Stimulated activated CD4-positive, alpha-beta T cell treated with anti-CD3 and anti-CD28 coated beads, Interleukin-12 subunit alpha, Interleukin-12 subunit beta, amount 100 ng/mL, for 48 hours (primary cell): Measurements from ENCODE around the gene FDXR.

Source experiments
- DNase-seq, 3 donors: peaks; one replicate each; pipeline ENCODE4 v3.0.0-alpha.2; 2020; ENCODE audit warnings: low read depth in 2 of 3, low spot score in 1 of 3

FDXR gene

DNA sequence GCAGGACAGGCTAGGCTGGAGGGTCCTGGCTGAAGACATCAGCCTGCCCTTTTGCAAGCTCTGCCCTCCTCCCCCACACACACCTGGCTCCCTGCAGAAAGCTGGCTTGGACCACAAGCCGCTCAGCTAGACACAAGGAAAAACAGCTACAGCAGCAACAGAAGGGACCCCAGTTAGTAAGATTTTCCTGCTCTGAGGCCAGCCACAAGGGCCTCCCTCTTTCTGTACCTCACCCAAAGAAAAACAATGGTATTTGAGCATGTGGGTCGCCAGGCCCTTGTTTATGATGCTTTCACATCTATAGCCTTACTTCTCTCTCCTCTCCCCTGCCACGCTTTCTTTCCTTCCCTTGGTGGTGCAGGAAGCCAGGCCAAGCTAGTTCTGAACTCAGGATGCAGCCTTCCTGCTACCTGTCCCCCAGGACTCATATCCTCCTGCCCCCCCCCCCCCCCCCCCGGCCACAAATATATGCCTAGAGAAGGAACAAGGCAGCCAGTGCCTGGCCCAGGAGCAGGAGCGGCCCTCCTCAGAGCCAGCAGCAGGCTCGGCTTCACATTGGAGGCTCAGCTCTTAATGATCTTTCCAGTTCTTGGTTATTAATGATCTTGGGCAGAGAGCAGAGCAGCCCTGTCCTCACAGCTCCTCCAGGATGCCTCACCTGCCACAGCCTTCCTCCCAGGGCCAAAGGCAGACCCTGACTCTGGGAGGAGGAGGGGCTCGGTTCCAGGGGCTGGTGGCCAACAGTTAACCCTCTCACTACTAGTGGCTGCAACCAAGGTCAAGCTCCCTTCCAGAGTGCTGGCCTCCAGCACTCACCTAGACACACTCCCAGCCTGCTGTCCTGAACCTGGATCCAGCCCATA, 32.6 kb downstream of the FDXR start:
- DNase-seq: no peak

DNA sequence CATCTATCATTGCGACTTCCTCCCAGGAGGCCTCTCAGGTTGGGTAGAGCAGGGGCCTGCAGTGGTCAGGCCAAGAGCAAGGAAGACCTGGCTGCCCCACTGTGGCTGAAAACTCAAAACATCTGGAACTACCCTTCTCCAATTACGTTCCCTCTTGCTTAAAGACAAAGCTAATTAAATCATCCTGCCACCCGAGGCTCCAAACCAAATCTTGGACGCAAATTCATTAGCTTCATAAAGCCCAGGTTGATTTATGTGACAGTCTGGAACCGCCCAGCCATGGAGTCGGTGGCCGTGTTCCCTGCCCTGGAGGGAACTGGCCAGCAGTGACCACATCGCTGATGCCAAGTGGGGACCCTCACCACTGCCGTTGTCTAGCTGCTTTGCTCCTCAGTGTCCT, 34.5 kb downstream of the FDXR start:
- no peak for DNase-seq

DNA sequence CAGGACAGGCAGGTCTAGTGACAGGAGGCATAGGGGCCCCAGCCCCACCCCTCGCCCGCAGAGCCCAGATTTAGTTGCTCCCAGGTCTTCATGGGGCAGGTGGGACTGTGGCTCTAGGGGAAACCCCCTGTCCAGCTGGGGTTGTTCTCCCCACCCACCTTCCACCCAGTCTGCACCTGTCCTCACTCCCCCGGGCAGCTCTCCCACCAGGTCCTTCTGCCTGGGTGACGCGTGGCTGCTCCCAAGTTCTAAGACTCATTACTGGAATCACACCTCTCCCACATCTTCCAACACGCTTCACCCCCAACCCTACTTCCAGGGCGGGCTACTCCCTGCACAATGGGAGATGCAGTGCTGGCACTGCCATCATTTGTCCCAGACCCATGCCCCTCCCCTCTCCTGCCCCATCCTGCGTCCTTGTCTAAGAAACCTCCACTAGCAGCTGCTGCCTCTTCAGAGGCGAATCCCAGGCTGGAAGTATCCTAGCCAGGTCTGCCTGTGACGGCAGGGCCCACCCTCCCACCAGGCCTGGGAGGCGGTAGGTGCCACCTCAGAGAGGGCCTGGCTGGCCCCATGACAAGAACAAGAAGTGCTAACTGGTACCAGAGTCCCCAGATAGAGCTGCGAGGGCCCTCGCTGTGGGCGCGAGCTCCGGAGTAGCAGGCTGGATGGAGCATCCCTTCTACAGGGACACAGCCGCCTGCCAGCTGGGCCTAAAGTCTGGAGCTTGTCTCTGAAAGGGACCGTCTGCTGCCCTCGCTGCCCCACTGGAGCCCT, 35.9 kb downstream of the FDXR start:
- DNase-seq: no peak

DNA sequence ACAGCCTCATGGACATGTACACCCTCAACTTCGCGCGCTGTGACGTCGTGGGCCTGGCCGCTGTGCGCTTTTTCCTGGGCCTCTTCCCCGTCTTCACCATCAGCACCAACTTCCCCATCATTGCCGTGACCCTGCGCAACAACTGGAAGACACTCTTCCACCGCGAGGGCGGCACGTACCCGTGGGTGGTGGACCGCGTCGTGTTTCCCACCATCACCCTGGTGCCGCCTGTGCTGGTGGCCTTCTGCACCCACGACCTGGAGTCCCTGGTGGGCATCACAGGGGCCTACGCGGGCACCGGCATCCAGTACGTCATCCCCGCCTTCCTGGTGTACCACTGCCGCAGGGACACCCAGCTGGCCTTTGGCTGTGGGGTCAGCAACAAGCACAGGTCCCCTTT, 36.6 kb downstream of the FDXR start:
- no peak for DNase-seq

DNA sequence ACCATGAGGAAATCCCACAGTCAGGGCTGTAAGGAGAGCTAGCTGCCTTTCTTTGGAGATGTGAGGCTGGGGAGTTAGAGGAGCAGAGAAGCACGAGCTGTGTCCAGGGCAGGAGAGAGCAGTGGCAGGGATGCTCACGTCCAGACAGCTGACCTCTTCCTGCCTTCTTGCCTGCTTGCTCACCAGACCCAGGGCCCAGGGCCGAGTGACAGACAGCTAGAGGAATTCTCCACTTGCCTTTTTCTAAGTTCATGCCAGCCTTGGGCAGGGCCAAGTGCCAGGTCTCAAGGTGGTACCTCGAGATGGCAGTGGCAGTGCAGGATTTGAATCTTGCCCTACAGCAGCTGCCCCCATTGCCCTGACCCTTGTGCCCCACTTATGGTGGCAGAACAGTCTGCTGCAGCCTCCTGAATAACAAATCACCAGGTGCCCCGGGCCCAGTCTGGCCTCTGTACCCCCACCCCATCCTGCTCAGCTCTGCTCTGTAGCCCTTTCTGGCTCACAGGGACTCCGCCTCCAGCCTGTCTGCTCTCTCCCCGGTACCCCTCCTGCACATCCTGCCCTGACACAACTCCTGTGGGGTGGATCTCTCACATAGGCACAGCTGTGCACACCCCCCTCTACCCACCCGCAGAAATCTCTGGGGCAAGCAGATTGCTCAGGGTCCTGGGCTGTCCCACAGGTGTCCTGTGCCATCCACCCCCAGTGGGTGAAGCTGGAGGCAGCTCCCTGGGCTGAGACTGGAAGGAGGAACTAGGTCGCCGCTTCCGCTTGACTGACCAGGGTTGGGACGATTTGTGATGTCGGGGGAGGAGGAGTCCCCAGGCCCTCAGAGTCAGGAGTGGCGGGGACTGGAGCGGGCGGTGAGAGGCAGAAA, 39.1 kb downstream of the FDXR start:
- no peak for DNase-seq

DNA sequence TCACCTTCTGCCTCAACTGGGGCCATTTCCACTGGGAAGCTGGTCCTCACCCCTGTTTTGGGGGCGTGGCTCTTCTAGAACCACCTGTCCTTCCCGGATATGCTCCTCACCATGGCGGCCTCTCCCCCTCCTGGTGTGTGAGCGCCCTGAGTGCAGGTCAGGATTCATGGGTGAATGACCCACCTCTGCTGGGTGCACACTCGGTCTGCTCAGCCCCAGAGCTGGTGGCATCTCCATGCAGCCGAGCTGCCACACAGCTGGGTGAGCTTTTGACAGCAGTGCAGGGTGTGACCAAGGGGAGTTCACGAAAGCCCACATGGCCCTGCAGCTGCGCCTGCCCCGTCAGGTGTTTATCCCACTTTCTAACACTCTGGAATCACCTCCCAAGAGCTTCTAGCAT, 40.4 kb downstream of the FDXR start:
- DNase-seq: no peak

DNA sequence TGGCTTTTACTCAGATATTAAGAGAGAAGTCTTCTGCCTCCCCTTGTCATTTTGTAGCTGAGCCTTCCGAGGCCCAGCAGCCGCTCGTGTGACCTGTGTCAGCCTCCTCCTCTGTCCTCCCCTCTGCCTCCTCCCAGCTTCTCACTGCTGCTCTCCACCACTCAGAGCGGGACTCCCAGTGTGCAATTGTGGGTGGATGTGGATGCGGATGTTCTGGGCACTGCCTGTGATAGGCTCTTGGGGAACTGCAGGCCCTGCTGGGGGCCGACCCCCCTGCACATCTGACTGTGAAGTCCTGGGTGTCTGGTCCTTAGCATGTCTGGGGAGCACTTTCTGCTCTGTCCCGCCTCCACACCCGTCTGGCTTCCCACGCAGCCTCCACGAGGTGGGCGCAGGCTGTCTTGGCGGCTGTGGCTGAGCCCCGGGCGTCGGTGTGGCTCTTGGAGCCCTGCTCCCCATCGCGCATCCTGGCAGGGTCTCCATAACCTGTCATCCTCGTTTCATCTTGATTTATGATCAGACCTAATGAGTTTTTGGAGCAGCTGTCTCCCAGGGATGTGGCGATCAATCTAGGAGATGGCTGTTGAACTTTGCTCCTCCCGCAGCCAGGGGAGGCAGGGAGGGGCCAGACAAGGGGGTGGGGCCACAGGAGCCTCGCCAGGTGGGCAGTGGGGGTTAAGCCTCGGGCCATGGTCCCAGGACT, 41.2 kb downstream of the FDXR start:
- no peak for DNase-seq

DNA sequence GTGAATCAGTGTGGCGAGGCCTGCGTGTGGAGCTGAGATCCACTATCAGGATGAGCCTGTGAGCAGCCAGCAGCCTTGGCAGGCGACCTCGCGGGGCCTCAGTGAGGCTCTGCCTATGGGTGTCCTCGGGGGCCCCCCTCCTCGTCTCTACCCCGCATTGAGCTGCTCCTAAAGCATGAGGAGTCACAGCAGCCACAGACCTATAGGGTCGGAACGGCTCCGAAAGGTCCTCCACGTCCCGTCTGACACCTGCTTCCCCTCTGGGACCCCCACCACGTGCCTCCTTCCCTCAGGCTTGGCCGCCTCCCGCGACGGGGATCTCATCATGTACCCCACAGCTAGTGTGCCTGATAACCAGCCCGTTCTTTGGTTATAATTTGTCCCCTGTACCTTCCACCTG, 41.9 kb downstream of the FDXR start:
- DNase-seq: no peak

DNA sequence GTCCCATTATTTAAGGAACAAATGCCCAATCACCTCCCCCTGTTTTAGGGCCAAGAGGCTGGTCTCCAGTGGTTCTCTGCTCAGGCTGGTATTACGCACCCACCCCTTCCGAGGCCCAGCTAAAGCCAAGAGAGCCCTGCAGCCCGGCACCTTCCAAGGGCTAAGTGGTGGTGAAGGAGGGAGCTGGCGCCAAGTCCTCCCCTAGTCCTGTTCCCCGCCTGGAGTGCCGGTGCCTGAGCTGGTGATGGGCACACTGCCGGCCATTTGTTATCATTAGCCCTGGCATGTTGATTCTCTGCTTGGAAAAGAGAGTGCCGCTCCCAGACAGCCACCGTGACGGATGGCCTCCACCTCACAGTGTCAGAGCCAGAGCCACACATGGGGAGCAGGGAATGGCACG, 45.0 kb downstream of the FDXR start:
- DNase-seq: no peak

DNA sequence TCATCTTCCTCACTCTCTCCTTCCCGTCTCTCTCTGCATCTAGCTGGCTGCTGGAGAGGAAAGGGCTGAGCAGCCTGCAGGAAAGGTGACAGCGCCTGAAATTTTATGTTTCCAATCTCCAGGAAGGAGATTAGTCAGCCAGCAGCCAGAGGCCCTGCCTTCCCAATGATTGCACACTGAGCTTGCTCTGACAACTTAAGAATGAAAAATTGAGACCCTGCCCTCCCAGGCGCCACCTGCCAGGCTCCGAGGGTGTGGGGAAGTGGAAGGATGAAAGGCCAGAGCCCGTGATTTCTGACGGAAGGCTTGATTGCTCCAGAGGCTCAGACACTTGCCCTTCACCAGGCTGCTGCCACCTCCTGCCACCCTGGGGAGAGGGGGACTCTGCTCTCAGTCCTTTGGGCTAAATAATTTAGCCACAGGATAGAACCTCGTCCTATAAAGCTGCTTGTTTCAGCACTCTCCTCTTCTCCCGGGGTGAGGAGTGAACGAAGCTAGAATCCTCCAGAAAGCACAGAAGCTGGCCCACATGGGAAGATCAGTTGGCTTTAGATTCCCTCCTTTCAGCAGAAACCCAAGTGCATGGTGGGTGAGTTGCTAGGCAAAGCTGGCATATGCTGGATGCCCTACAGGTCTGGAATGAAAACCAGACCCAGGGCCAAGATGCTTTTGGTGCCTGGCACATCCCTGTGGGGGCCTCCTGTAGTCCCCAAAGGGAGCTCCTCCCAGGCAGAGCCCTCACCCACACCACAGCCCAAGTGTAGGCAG, 46.7 kb downstream of the FDXR start:
- no peak for DNase-seq

DNA sequence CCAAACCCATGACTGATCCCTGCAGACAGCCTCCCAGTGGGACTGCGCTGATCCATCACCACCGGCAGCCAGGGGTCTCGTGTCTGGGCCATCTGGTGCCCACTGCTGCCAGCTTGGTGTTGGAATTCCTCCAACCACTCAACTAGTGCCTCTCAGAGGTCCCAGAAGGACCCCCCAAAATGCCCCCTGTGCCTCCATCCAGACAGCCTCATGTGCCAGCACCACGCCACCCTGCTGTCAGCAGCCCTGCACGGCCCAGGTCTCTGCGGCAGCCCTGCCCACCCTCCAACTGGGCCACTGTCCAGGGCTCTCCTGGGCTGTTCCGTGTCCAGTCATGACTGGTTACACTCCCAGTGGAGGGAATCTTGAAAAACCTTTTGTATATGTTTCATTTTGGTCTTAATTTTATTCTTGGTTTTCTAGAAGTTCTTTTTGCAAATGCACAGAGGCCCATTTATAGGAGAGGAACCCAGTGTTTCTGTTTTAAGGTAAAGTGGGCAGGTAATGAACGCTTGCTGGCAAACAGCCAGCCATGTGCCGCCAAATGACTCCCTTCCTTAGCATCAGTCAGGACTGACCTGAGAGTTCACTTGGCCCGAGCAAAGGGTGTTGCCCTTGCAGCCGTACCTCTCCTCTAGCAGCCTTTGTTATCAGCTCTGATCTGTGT, 47.7 kb downstream of the FDXR start:
- DNase-seq: no peak

DNA sequence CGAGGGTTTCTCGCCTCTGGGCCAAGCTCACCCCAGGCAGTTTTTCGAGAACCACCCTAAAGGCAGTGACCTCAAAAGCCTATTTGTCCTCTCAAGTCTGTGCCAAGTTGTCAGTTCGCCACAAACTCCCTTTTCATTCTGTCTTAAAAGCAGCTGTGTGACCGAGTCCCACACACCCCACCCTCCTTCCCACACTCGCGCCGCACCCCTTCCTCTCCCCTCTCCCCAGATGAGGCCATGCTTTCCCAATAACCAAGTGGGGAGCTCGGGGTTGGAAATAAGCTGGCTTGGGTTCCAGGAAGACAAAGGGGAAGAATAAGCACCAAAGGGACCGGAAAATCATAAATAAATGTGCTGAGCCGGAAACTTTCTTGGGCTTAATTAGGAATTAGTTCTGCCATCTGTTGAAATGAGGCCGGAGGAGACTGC, 49.8 kb downstream of the FDXR start:
- no peak for DNase-seq

DNA sequence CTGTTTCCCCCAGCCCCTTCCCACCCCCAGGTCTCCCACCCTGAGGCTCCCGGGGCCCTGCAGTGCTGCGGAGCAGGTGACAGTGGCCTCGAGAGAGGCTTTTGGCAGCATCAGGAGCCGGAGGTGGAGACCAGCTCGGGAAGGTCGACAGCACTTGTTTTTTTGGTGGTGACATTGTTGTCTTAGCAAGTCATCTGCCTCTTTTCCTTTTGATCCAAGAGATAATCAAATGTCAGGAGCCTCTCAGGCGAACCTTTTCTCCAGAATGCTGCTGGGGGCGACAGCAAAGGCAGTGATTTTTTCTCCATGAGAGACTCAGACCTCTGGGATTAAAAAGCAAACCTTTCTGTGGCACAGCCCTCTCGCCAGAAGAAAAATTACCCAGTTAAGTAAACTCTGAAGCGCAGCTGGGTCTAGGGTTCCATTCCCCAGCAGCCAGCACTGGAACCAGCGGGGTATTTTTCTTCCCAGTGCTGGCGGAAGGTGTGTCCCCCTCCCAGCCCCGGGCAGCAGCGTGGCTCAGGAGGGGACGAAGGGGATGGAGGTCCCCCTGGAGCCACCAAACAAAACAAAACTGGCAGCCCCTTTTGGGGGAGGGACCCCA, 50.4 kb downstream of the FDXR start:
- DNase-seq: no peak

DNA sequence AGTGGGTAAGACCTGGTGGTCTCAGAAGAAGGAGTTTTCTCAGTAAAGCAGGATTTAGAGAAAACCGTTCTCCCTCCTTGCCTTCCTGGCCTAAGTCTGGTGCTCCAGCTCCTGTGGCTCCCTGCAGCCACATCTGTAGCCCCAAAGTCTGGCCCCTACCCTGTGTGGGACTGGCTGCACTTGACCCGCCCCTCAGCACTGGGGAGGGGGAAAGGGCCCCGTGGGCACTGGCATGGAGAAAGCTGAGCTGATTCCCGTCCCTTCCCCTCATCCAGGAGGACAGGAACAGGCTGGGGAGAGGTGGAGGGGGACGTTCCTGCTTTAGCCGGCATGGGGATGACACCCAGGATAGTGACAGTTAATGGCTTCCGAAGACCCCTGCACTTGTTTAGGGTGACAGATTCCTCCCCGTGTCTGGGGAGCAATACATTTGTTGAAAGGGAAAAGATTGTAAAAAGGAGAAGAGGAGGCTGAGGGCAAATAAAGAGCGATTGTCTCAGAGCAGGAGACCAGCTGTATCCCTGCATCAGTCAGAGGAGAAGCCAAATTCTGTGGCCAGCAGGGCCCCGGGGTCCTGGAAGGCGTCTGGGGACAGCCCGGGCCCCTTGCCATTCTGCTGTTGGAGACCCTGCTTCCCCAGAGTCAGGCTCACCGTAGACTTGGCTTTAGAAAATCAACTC, 51.0 kb downstream of the FDXR start:
- no peak for DNase-seq

DNA sequence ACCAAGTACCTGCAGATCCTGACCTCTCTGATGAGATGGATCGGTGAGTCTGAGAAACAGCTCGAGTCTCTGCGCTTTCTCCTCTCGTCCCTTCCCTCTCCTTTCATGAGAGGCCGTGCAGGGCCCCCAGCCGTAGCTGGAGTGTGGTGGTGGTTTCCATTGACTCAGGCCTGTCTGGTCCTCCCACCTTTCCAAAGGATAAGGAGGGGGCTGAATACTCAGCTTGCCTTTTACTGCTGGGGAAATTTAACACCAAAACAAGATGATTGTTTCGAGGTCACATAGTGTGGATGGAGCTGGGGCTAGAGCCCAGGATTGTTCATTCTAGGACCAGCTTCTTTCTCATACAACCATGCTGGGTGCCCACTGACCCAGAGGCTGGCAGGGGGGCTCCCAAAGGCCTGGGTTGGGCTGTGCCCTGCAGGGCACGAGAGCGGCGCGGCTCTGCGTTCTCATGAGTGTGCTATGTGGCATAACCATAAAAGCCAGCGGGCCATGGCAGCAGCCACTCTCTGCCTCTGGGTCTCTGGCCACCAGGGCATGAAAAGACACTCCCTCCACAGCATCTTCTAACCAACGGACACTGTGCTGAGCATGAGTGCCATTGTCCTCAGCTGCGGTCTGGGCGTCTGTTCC, 52.9 kb downstream of the FDXR start:
- no peak for DNase-seq

DNA sequence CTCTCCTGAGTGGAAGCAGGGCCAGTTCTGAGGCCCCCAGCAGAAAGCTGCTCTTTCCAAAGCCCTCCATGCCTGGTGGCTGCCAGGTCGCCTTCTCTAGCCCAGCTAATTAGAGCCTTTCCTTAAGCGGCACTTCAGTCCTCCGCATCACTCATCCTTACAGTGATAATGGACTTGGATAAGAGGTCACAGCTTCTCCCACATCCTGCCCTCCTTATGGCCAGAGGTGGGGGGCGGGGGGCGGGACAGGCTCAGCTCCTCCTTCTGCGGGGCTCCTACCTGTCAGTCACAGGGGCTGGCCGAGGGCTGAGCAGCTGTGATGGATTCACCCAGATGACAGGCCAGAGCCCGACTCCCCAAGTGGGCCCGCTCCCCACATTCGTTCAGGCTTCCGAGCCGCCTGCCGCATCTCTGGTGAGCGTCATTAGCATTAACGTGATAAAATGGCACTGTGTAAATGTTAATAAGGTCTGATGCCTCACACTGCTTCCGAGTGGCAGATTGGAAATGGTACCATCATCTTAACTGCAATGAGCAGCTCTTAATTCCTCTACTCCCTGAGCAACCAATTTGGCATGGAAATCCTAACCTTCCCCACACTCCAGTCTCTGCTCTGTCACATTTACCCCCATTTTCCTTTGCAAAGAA, 54.4 kb downstream of the FDXR start:
- no peak for DNase-seq

DNA sequence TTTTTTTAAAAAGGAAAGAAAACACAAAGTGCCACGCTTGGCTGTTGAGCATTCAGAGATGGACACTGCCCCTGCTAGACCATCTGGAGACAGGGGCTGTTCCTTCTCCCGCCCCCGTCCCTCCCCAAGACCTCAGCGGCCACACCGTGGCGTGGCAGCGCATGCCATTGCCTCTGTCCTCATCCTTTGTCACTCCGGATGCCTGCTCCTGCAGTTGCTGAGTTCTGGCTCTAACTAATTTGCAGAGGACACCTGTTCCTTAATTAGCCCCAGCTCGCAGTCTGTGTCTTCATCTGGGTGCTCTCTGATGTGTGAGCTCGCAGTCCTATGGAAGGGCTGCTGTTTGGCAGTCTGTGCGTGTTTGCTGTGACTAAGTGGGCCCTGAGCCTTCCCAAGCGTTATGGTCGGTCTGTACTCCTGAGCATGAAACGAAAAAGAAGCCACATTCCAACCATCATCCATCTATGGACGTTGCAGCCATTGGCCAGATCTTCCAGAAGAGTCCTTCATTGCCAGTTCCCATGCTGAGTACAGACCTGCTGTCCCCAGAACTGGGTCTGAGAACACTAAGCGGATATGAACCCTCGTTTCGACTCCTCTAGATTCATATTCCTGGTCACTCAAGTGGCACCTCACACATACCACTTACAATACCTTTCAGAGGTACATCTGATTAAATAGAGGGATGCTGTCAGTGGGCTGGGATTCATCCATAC, 55.7 kb downstream of the FDXR start:
- no peak for DNase-seq
